Thyroid gland (tissue), 4 donors: Measurements from ENCODE around the gene PDE11A. TPM values are rescaled to one million over a fixed set of nuclear protein-coding genes. Genes with fewer than 3 reads are reported as not detected.

Source experiments
- DNase-seq, 2 donors: peaks; one replicate each; pipeline ENCODE4 v3.0.0-alpha.2; 2019
- H3K27ac ChIP-seq, 3 donors: fragments of 200-600 bp; sonication (generic); 1 replicate in 2 of 3; 2 replicates in 1 of 3; pipeline ENCODE4 v1.5.1; 2016 to 2019; ENCODE audit warnings: mild to moderate bottlenecking in 1 of 3, moderate library complexity in 1 of 3
- H3K27me3 ChIP-seq: fragments of 200-600 bp; sonication (generic); one replicate; pipeline ENCODE4 v1.5.1; 2019
- H3K36me3 ChIP-seq, 2 donors: fragments of 200-600 bp; sonication (generic); one replicate each; pipeline ENCODE4 v1.5.1; 2016 to 2019
- H3K4me1 ChIP-seq, 2 donors: fragments of 200-600 bp; sonication (generic); one replicate each; pipeline ENCODE4 v1.5.1; 2017 to 2019
- H3K4me3 ChIP-seq, 3 donors: fragments of 200-600 bp; sonication (generic); replicated peaks in 1 of 3; 1 replicate in 2 of 3; 2 replicates in 1 of 3; pipeline ENCODE4 v1.5.1; 2016; ENCODE audit warnings: mild to moderate bottlenecking in 1 of 3
- H3K9me3 ChIP-seq: fragments of 200-600 bp; sonication (generic); one replicate; pipeline ENCODE4 v1.5.1; 2017
- CTCF ChIP-seq, 6 experiments: fragments of 200-600 bp in 3 of 6; fragments of 450-650 bp in 3 of 6; sonication (generic) in 3 of 6; IDR thresholded peaks; one replicate each; pipeline ENCODE4 v1.5.1; 2016 to 2019; ENCODE audit warnings: antibody characterized with exemption in 6 of 6, mild to moderate bottlenecking in 2 of 6, inconsistent platforms in 1 of 6, moderate library complexity in 1 of 6
- POLR2A ChIP-seq, 2 donors: fragments of 450-650 bp; IDR thresholded peaks; one replicate each; pipeline ENCODE4 v1.6.1; 2017; ENCODE audit warnings: antibody characterized with exemption in 2 of 2, mild to moderate bottlenecking in 2 of 2, moderate library complexity in 1 of 2
- WGBS, 2 donors: methylation state at CpG; one replicate each; pipeline ENCODE4 v1.1.5; 2017; 5-methylcytosine and 5-hydroxymethylcytosine counted together
- intact Hi-C: fragments of 100-400 bp; cut with DNase I; formaldehyde crosslinking; loops from one replicate; pipeline ENCODE4 v1.15.1; 2023
- total RNA-seq, 4 donors: library from RNA; depleted of rRNA; stranded (reverse); fragments of >200 nt; gene quantifications; one replicate each; pipeline ENCODE4 v1.2.3, GENCODE V29; 2016

The PDE11A gene
- total RNA-seq, 4 donors from 2014 or later, result 2.2 to 4.0 (median 3.0) TPM

- Histone ChIP-seq H3K27me3 (no peaks in the 10 kb centered on the region), H3K9me3 (no peaks in the 10 kb centered on the region), H3K4me3 (no peak overlapping the region), H3K27ac (no peak overlapping the region), H3K36me3 (no peaks in the 10 kb centered on the region), H3K4me1 (peaks cover 4 to 5% of the 10 kb centered on the region in 2 donors)
- DNase-seq, result no peak
- intact Hi-C loops, result loop anchor here (10.0 kb wide), 1 partner anchor 61 kb away; a partner anchor contains a TSS
- TF ChIP-seq CTCF (IDR thresholded peaks at IDR 0.05), result no peak
- no peak for TF ChIP-seq POLR2A (IDR thresholded peaks at IDR 0.05)
- 90 to 91% methylated on average over 4 of the region's 4 CpGs for WGBS, 2 donors
Measured at GRCh38 chr2:177616066-177616465, 456.5 kb downstream of the PDE11A start.

GRCh38 chr2:177612659-177613058, 459.9 kb downstream of the PDE11A start:
- no peaks in the 10 kb centered on the region for H3K27me3 ChIP-seq
- no peak overlapping the region for H3K27ac ChIP-seq
- WGBS, 2 donors, result 75 to 83% methylated on average over 4 of the region's 4 CpGs
- DNase-seq, result no peak
- H3K9me3 ChIP-seq, result no peaks in the 10 kb centered on the region
- TF ChIP-seq CTCF (IDR thresholded peaks at IDR 0.05) (no peak), POLR2A (IDR thresholded peaks at IDR 0.05) (no peak)
- intact Hi-C loops, result loop anchor here (10.0 kb wide), 1 partner anchor 58 kb away; a partner anchor contains a TSS
- H3K36me3 ChIP-seq, result no peaks in the 10 kb centered on the region
- peaks cover 0 to 5% of the 10 kb centered on the region in 2 donors for H3K4me1 ChIP-seq
- H3K4me3 ChIP-seq, result no peak overlapping the region

GRCh38 chr2:177611310-177611886, 461.2 kb downstream of the PDE11A start:
- intact Hi-C loops, result loop anchor here (10.0 kb wide), 1 partner anchor 57 kb away; a partner anchor contains a TSS
- no peak for DNase-seq
- no peak overlapping the region for H3K27ac ChIP-seq

GRCh38 chr2:177610813-177611212, 461.8 kb downstream of the PDE11A start:
- H3K4me1 ChIP-seq, result peaks cover 0 to 5% of the 10 kb centered on the region in 2 donors
- 95 to 99% methylated on average over 1 of the region's 1 CpG for WGBS, 2 donors
- H3K36me3 ChIP-seq, result no peaks in the 10 kb centered on the region
- intact Hi-C loops, result loop anchor here (10.0 kb wide), 1 partner anchor 56 kb away; a partner anchor contains a TSS
- DNase-seq, result no peak
- H3K27me3 ChIP-seq, result no peaks in the 10 kb centered on the region
- no peak overlapping the region for H3K27ac ChIP-seq
- TF ChIP-seq CTCF (IDR thresholded peaks at IDR 0.05) (no peak), POLR2A (IDR thresholded peaks at IDR 0.05) (no peak)
- H3K9me3 ChIP-seq, result no peaks in the 10 kb centered on the region
- no peak overlapping the region for H3K4me3 ChIP-seq

More at GRCh38 chr2:177611310-177611886, 461.2 kb downstream of the PDE11A start:
- H3K4me1 ChIP-seq, result peaks cover 0 to 5% of the 10 kb centered on the region in 2 donors
- no peaks in the 10 kb centered on the region for H3K36me3 ChIP-seq
- H3K9me3 ChIP-seq, result no peaks in the 10 kb centered on the region
- no peak for TF ChIP-seq POLR2A (IDR thresholded peaks at IDR 0.05)
- no peak for TF ChIP-seq CTCF (IDR thresholded peaks at IDR 0.05)
- 67 to 70% methylated on average over 6 of the region's 6 CpGs for WGBS, 2 donors
- H3K4me3 ChIP-seq, result no peak overlapping the region
- H3K27me3 ChIP-seq, result no peaks in the 10 kb centered on the region

- Histone ChIP-seq H3K27ac (no peak overlapping the region), H3K4me1 (peaks cover 0 to 5% of the 10 kb centered on the region in 2 donors), H3K27me3 (no peaks in the 10 kb centered on the region), H3K9me3 (no peaks in the 10 kb centered on the region), H3K4me3 (no peak overlapping the region), H3K36me3 (no peaks in the 10 kb centered on the region)
- intact Hi-C loops, result loop anchor here (10.0 kb wide), 1 partner anchor 272 kb away; no protein-coding TSS in a partner anchor
- DNase-seq, result no peak
- TF ChIP-seq CTCF (IDR thresholded peaks at IDR 0.05) (no peak), POLR2A (IDR thresholded peaks at IDR 0.05) (no peak)
- WGBS, 2 donors, result 83 to 87% methylated on average over 7 of the region's 7 CpGs
Measured at GRCh38 chr2:177606636-177607035, 465.9 kb downstream of the PDE11A start.
